Right cardiac atrium (tissue), 5 donors: ENCODE measurements around the gene TMEM234. TPM values are rescaled to one million over a fixed set of nuclear protein-coding genes. Genes with fewer than 3 reads are reported as not detected.

Experiments
- ATAC-seq, 2 donors: fragments of 200-7000 bp; cut with Tn5 transposase; one replicate each; pipeline versions ENCODE4 v1.8.0 to v1.9.1; 2020; ENCODE audit warnings: moderate library complexity in 2 of 2, mild to moderate bottlenecking in 1 of 2
- DNase-seq, 3 donors: peaks; one replicate each; pipeline ENCODE4 v3.0.0-alpha.2; 2020
- H3K27ac ChIP-seq: one replicate; pipeline ENCODE4 v1.5.1; 2013; ENCODE audit warnings: mild to moderate bottlenecking, low read length, control low read depth, moderate library complexity
- H3K27me3 ChIP-seq: one replicate; pipeline ENCODE4 v1.6.1; 2013; ENCODE audit not compliant: control insufficient read depth, insufficient read depth
- H3K4me1 ChIP-seq: one replicate; pipeline ENCODE4 v1.6.1; 2013; ENCODE audit warnings: low read length; ENCODE audit not compliant: control insufficient read depth, insufficient read depth
- H3K4me3 ChIP-seq: one replicate; pipeline ENCODE4 v1.5.1; 2013; ENCODE audit warnings: low read length, control low read depth
- H3K9me3 ChIP-seq: one replicate; pipeline ENCODE4 v1.6.1; 2013; ENCODE audit warnings: low read length; ENCODE audit not compliant: control insufficient read depth
- WGBS: extraction: QIAGEN DNeasy Blood & Tissue Kit; methylation state at CpG from one replicate; pipeline ENCODE4 v1.1.7; 2013; 5-methylcytosine and 5-hydroxymethylcytosine counted together
- intact Hi-C, 4 donors: fragments of 100-400 bp; cut with DNase I; formaldehyde crosslinking; loops; one replicate each; pipeline versions ENCODE4 v1.11.0 to v1.14.0; 2022 to 2023
- polyA plus RNA-seq: library from polyadenylated mRNA; stranded (reverse); fragments of 200-250 nt; gene quantifications from one replicate; pipeline ENCODE4 v1.2.3, GENCODE V29; 2013
- total RNA-seq, 4 donors: library from RNA; stranded (reverse); fragmentation: NEBNext Ultra II Directional; extraction: Animal tissue kit (Norgen Biotek cat#: 25700); gene quantifications; one replicate each; pipeline ENCODE4 v1.2.1, GENCODE V29; 2021
- donor health status: healthy with polysubstance abuse.
- donor health status: DM: no; HTN: yes; CAD: no.
- donor health status: DM: no; HTN: no; CAD: no.
- donor health status: DM: no; HTN: yes; CAD: no; lungs with severe emphysema.
- donor health status: DM: yes; HTN: yes; CAD: no.

The TMEM234 gene
- total and polyA plus RNA-seq, 5 donors: 9.1 to 14.4 (median 13.8) TPM

GRCh38 chr1:32239337-32239736, 17.2 kb upstream of the TMEM234 start:
- intact Hi-C loops: no loop called here
- H3K27me3 ChIP-seq: no peaks in the 10 kb centered on the region
- WGBS: 61% methylated on average over 4 of the region's 4 CpGs
- no peak overlapping the region for H3K27ac ChIP-seq
- no peaks in the 10 kb centered on the region for H3K9me3 ChIP-seq
- ATAC-seq (no peak), DNase-seq (no peak)
- no peak overlapping the region for H3K4me3 ChIP-seq
- H3K4me1 ChIP-seq: no peaks in the 10 kb centered on the region

- 83% methylated on average over 7 of the region's 7 CpGs for WGBS
- Histone ChIP-seq H3K4me3 (no peak overlapping the region), H3K4me1 (no peaks in the 10 kb centered on the region), H3K9me3 (no peaks in the 10 kb centered on the region), H3K27me3 (no peaks in the 10 kb centered on the region), H3K27ac (no peak overlapping the region)
- intact Hi-C loops: no loop called here
- peak in 1 of 2 donors; percentile 4 for ATAC-seq
- peak in 1 of 3 donors; percentile 18 for DNase-seq
Observed at GRCh38 chr1:32234792-32235191, 12.6 kb upstream of the TMEM234 start.

- no peaks in the 10 kb centered on the region for H3K4me1 ChIP-seq
- H3K27ac ChIP-seq: no peak overlapping the region
- no peaks in the 10 kb centered on the region for H3K27me3 ChIP-seq
- intact Hi-C loops: no loop called here
- ATAC-seq: no peak
- no peak overlapping the region for H3K4me3 ChIP-seq
- 86% methylated on average over 8 of the region's 8 CpGs for WGBS
- no peaks in the 10 kb centered on the region for H3K9me3 ChIP-seq
- DNase-seq: peak in 1 of 3 donors; percentile 11
Observed at GRCh38 chr1:32232558-32233304, 10.6 kb upstream of the TMEM234 start.

GRCh38 chr1:32231843-32232432, 9.8 kb upstream of the TMEM234 start:
- WGBS: 79% methylated on average over 5 of the region's 5 CpGs
- ATAC-seq (no peak), DNase-seq (peak in 1 of 3 donors; percentile 10)
- Histone ChIP-seq H3K4me1 (no peaks in the 10 kb centered on the region), H3K4me3 (no peak overlapping the region), H3K27ac (no peak overlapping the region), H3K9me3 (no peaks in the 10 kb centered on the region), H3K27me3 (no peaks in the 10 kb centered on the region)
- intact Hi-C loops: no loop called here

- Histone ChIP-seq H3K27ac (no peak overlapping the region), H3K4me1 (no peaks in the 10 kb centered on the region), H3K9me3 (no peaks in the 10 kb centered on the region), H3K4me3 (no peak overlapping the region), H3K27me3 (no peaks in the 10 kb centered on the region)
- no peak for DNase-seq
- WGBS: 78% methylated on average over 3 of the region's 3 CpGs
- ATAC-seq: no peak
- intact Hi-C loops: loop anchor here in 1 of 4 donors (5.0 kb wide), 1 partner anchor 89 kb away; no protein-coding TSS in a partner anchor
Observed at GRCh38 chr1:32228771-32229170, 6.6 kb upstream of the TMEM234 start.

GRCh38 chr1:32224285-32224684, 2.1 kb upstream of the TMEM234 start:
- H3K27me3 ChIP-seq: no peaks in the 10 kb centered on the region
- H3K4me3 ChIP-seq: no peak overlapping the region
- DNase-seq (no peak), ATAC-seq (no peak)
- H3K4me1 ChIP-seq: peaks cover 8% of the 10 kb centered on the region
- intact Hi-C loops: no loop called here
- no peak overlapping the region for H3K27ac ChIP-seq
- WGBS: 86% methylated on average over 4 of the region's 4 CpGs
- no peaks in the 10 kb centered on the region for H3K9me3 ChIP-seq

GRCh38 chr1:32223683-32224082, 1.5 kb upstream of the TMEM234 start:
- DNase-seq: no peak
- H3K4me1 ChIP-seq: peaks cover 8% of the 10 kb centered on the region
- H3K27me3 ChIP-seq: no peaks in the 10 kb centered on the region
- no peak overlapping the region for H3K4me3 ChIP-seq
- ATAC-seq: no peak
- 59% methylated on average over 3 of the region's 3 CpGs for WGBS
- intact Hi-C loops: no loop called here
- peak overlapping the region; percentile 46 for H3K27ac ChIP-seq
- no peaks in the 10 kb centered on the region for H3K9me3 ChIP-seq

- no peak for ATAC-seq
- no peaks in the 10 kb centered on the region for H3K9me3 ChIP-seq
- H3K27me3 ChIP-seq: no peaks in the 10 kb centered on the region
- 7% methylated on average over 13 of the region's 13 CpGs for WGBS
- DNase-seq: no peak
- no peak overlapping the region for H3K27ac ChIP-seq
- intact Hi-C loops: no loop called here
- peak overlapping the region; percentile 99 for H3K4me3 ChIP-seq
- H3K4me1 ChIP-seq: peaks cover 8% of the 10 kb centered on the region
Observed at GRCh38 chr1:32221581-32221979, 573 bp downstream of the TMEM234 start.

- peaks cover 8% of the 10 kb centered on the region for H3K4me1 ChIP-seq
- intact Hi-C loops: no loop called here
Observed at GRCh38 chr1:32220746-32221580, 1.2 kb downstream of the TMEM234 start.

GRCh38 chr1:32219022-32219421, 3.1 kb downstream of the TMEM234 start:
- Histone ChIP-seq H3K27me3 (no peaks in the 10 kb centered on the region), H3K4me3 (no peak overlapping the region), H3K27ac (no peak overlapping the region), H3K4me1 (peaks cover 8% of the 10 kb centered on the region), H3K9me3 (no peaks in the 10 kb centered on the region)
- intact Hi-C loops: loop anchor here in 1 of 4 donors (10.0 kb wide), 1 partner anchor 116 kb away; the partner anchor contains the start of gene MARCKSL1
- 87% methylated on average over 7 of the region's 7 CpGs for WGBS
- DNase-seq (no peak), ATAC-seq (no peak)

More at GRCh38 chr1:32220746-32221580, 1.2 kb downstream of the TMEM234 start:
- Histone ChIP-seq H3K27ac (no peak overlapping the region), H3K27me3 (no peaks in the 10 kb centered on the region), H3K4me3 (peak overlapping the region; percentile 99), H3K9me3 (no peaks in the 10 kb centered on the region)
- no peak for DNase-seq
- ATAC-seq: peak in 1 of 2 donors; percentile 1
- 93% methylated on average over 4 of the region's 4 CpGs for WGBS

- WGBS: 85% methylated on average over 5 of the region's 5 CpGs
- H3K27me3 ChIP-seq: no peaks in the 10 kb centered on the region
- no peak for ATAC-seq
- peak in 1 of 3 donors; percentile 46 for DNase-seq
- H3K4me3 ChIP-seq: no peak overlapping the region
- H3K9me3 ChIP-seq: no peaks in the 10 kb centered on the region
- no peak overlapping the region for H3K27ac ChIP-seq
- intact Hi-C loops: loop anchor here in 1 of 4 donors (10.0 kb wide), 1 partner anchor 118 kb away; the partner anchor contains the start of gene MARCKSL1
- peaks cover 4% of the 10 kb centered on the region for H3K4me1 ChIP-seq
Observed at GRCh38 chr1:32216566-32216965, 5.6 kb downstream of the TMEM234 start.
